ENCODE measurements around the gene KDM4C. TPM values are rescaled to one million over a fixed set of nuclear protein-coding genes. Genes with fewer than 3 reads are reported as not detected.

The KDM4C gene
- total RNA-seq, 1 donor from 2014 or later: 18.2 TPM

DNA sequence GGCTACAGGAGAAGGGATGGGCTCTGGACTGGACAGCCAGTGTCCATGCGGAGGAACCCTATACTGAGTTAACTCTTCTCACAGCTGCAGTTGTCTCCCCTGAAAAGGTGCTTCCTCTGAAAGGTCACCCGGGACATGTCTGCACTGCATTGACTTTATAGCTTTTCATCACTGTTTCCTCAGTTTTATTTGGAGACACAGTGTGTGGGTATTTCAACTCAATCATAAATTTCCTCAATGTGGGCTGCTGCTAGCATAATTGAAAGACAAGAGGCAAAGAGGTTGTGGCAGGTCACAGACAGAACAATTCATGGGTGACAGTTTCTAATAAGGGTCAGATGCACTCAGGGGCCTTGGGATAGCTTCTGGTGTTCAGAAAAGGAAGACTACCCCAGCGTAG lies 336.8 kb downstream of the KDM4C start:
- Histone ChIP-seq H3K9me3 (ENCODE audit: insufficient read depth, low read depth, low read length) (no peaks in the 10 kb centered on the region), H3K27me3 (ENCODE audit: insufficient read depth, low read length) (no peaks in the 10 kb centered on the region), H3K36me3 (ENCODE audit: insufficient read depth, low read length) (no peaks in the 10 kb centered on the region), H3K9ac (ENCODE audit: low read length) (no peak overlapping the region), H3K4me2 (ENCODE audit: low read length) (no peak overlapping the region), H2AFZ (ENCODE audit: low read depth, low read length) (no peak overlapping the region), H3K27ac (ENCODE audit: low read depth, low read length) (no peak overlapping the region), H3K4me1 (ENCODE audit: insufficient read depth, low read length) (no peaks in the 10 kb centered on the region), H4K20me1 (ENCODE audit: insufficient read depth, low read length) (no peaks in the 10 kb centered on the region), H3K79me2 (ENCODE audit: insufficient read depth, low read length) (no peaks in the 10 kb centered on the region), H3K4me3 (ENCODE audit: insufficient read depth, low read depth, low read length) (no peak overlapping the region)
- Mint-ChIP-seq H3K4me3 (ENCODE audit: unreplicated experiment) (no peak overlapping the region), H3K27ac (ENCODE audit: unreplicated experiment) (no peak overlapping the region), H3K9me3 (ENCODE audit: unreplicated experiment) (no peaks in the 10 kb centered on the region), H3K4me1 (ENCODE audit: low read depth, unreplicated experiment) (no peaks in the 10 kb centered on the region), H3K27me3 (ENCODE audit: low read depth, unreplicated experiment) (no peaks in the 10 kb centered on the region), H3K36me3 (ENCODE audit: low read depth, unreplicated experiment) (peaks cover 2% of the 10 kb centered on the region)
- FAIRE-seq: no peak
- no peak for DNase-seq (ENCODE audit: low read depth)
- TF ChIP-seq, protein P1, sequence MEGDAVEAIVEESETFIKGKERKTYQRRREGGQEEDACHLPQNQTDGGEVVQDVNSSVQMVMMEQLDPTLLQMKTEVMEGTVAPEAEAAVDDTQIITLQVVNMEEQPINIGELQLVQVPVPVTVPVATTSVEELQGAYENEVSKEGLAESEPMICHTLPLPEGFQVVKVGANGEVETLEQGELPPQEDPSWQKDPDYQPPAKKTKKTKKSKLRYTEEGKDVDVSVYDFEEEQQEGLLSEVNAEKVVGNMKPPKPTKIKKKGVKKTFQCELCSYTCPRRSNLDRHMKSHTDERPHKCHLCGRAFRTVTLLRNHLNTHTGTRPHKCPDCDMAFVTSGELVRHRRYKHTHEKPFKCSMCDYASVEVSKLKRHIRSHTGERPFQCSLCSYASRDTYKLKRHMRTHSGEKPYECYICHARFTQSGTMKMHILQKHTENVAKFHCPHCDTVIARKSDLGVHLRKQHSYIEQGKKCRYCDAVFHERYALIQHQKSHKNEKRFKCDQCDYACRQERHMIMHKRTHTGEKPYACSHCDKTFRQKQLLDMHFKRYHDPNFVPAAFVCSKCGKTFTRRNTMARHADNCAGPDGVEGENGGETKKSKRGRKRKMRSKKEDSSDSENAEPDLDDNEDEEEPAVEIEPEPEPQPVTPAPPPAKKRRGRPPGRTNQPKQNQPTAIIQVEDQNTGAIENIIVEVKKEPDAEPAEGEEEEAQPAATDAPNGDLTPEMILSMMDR (IDR thresholded peaks at IDR 0.05; ENCODE audit: insufficient read depth, low read depth, low read length): no peak
- TF ChIP-seq EZH2 (IDR thresholded peaks at IDR 0.05; ENCODE audit: insufficient read depth, low read length): no peak

DNA sequence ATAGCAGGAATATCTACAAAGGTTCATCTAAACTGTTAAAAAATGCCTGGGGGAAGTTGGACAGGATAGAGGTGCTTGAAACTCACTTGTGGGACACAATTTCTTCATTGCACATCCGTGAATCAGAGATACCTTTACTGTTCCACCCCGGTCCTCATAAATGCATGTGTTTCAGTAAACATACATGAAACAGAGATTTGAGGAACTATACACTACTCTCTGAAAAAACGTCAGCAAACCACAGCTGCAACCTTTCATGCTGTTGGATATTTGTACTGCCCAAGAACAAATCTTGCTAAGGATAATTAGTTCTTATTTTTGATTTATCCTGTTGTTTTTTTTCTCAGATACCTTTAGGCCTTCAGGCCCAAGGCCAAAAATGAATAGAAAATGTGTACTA lies 337.3 kb downstream of the KDM4C start:
- Histone ChIP-seq H3K79me2 (ENCODE audit: insufficient read depth, low read length) (no peaks in the 10 kb centered on the region), H3K4me3 (ENCODE audit: insufficient read depth, low read depth, low read length) (no peak overlapping the region), H3K4me2 (ENCODE audit: low read length) (no peak overlapping the region), H3K27me3 (ENCODE audit: insufficient read depth, low read length) (no peaks in the 10 kb centered on the region), H3K9ac (ENCODE audit: low read length) (no peak overlapping the region), H3K27ac (ENCODE audit: low read depth, low read length) (no peak overlapping the region), H4K20me1 (ENCODE audit: insufficient read depth, low read length) (no peaks in the 10 kb centered on the region), H3K9me3 (ENCODE audit: insufficient read depth, low read depth, low read length) (no peaks in the 10 kb centered on the region), H3K4me1 (ENCODE audit: insufficient read depth, low read length) (no peaks in the 10 kb centered on the region), H3K36me3 (ENCODE audit: insufficient read depth, low read length) (no peaks in the 10 kb centered on the region), H2AFZ (ENCODE audit: low read depth, low read length) (no peak overlapping the region)
- TF ChIP-seq EZH2 (IDR thresholded peaks at IDR 0.05; ENCODE audit: insufficient read depth, low read length): no peak
- TF ChIP-seq, protein P1 (IDR thresholded peaks at IDR 0.05; ENCODE audit: insufficient read depth, low read depth, low read length): no peak
- Mint-ChIP-seq H3K9me3 (ENCODE audit: unreplicated experiment) (no peaks in the 10 kb centered on the region), H3K4me1 (ENCODE audit: low read depth, unreplicated experiment) (no peaks in the 10 kb centered on the region), H3K27ac (ENCODE audit: unreplicated experiment) (no peak overlapping the region), H3K4me3 (ENCODE audit: unreplicated experiment) (no peak overlapping the region), H3K27me3 (ENCODE audit: low read depth, unreplicated experiment) (no peaks in the 10 kb centered on the region), H3K36me3 (ENCODE audit: low read depth, unreplicated experiment) (peaks cover 3% of the 10 kb centered on the region)
- FAIRE-seq (no peak), DNase-seq (ENCODE audit: low read depth) (no peak)

DNA sequence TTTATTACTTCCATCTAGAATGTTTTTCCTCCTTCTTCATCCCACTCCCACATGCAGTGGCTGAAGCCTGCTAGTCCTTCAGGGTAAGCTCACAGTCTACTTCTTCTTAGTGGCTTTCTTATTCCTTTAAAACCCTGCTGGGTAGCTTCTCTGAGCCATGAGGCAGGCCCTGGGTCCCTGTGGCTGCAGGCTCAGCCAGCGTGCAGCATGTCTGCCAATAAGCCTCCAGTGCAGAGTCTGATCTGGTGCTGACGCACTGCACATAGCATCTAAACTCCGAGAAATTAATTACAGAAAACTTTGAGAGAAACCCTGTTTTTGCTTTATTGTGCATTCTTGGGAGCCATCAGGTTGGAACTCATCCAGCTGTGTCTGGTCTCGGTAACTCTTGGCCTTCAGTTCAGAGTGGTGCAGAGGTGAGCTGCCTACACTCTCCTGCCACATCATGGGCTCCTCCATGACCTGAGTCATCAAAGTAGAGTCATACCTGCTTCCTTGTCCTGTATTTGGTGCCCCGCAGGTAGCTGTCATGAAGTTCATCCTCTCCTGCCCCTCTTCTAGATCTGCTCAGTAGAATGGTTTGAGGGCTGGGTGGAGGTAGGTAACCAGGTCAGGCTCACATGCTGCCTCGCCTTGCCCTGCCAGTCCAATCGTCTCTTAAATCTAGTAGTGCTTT lies 339.4 kb downstream of the KDM4C start:
- H3K36me3 Mint-ChIP-seq (ENCODE audit: low read depth, unreplicated experiment): peaks cover 5% of the 10 kb centered on the region
- no peaks in the 10 kb centered on the region for H3K79me2 ChIP-seq (ENCODE audit: insufficient read depth, low read length)
- H3K27me3 Mint-ChIP-seq (ENCODE audit: low read depth, unreplicated experiment): no peaks in the 10 kb centered on the region
- H3K27ac Mint-ChIP-seq (ENCODE audit: unreplicated experiment): no peak overlapping the region
- no peaks in the 10 kb centered on the region for H3K4me1 Mint-ChIP-seq (ENCODE audit: low read depth, unreplicated experiment)
- no peaks in the 10 kb centered on the region for H4K20me1 ChIP-seq (ENCODE audit: insufficient read depth, low read length)
- no peak overlapping the region for H3K27ac ChIP-seq (ENCODE audit: low read depth, low read length)
- no peak overlapping the region for H3K4me3 Mint-ChIP-seq (ENCODE audit: unreplicated experiment)
- no peak overlapping the region for H3K4me3 ChIP-seq (ENCODE audit: insufficient read depth, low read depth, low read length)
- H3K36me3 ChIP-seq (ENCODE audit: insufficient read depth, low read length): no peaks in the 10 kb centered on the region
- no peak for DNase-seq (ENCODE audit: low read depth)
- TF ChIP-seq, protein P1 (IDR thresholded peaks at IDR 0.05; ENCODE audit: insufficient read depth, low read depth, low read length): no peak
- TF ChIP-seq EZH2 (IDR thresholded peaks at IDR 0.05; ENCODE audit: insufficient read depth, low read length): no peak
- no peaks in the 10 kb centered on the region for H3K9me3 ChIP-seq (ENCODE audit: insufficient read depth, low read depth, low read length)
- no peaks in the 10 kb centered on the region for H3K9me3 Mint-ChIP-seq (ENCODE audit: unreplicated experiment)
- H3K4me1 ChIP-seq (ENCODE audit: insufficient read depth, low read length): no peaks in the 10 kb centered on the region
- no peak overlapping the region for H3K9ac ChIP-seq (ENCODE audit: low read length)
- FAIRE-seq: no peak
- no peak overlapping the region for H2AFZ ChIP-seq (ENCODE audit: low read depth, low read length)
- no peak overlapping the region for H3K4me2 ChIP-seq (ENCODE audit: low read length)
- H3K27me3 ChIP-seq (ENCODE audit: insufficient read depth, low read length): no peaks in the 10 kb centered on the region
